ENCODE results near the gene SETX. TPM values are rescaled to one million over a fixed set of nuclear protein-coding genes. Genes with fewer than 3 reads are reported as not detected.
"Not testable (repeated sequence)": the region's sequence is repeated elsewhere in the genome, so short reads cannot be mapped to it uniquely, and the experiment has no call there.

The SETX gene
- total RNA-seq (2014; rRNA removed; shearing (Covaris generic)) = 21.9 and 31.3 TPM in 2 replicates

GRCh38 chr9:132354637-132355355, at the start of gene SETX:
TSS of gene SETX (minus strand) at chr9:132354986. CDS start at chr9:132349428, 5,558 bp downstream.
- peak; percentile 96 for DNase-seq (ENCODE audit: low read depth)

- DNase-seq (ENCODE audit: low read depth) = no peak
Observed at GRCh38 chr9:132404228-132404881, 49.6 kb upstream of the SETX start.

- DNase-seq (ENCODE audit: low read depth) = no peak
Observed at GRCh38 chr9:132401824-132402223, 47.0 kb upstream of the SETX start.

GRCh38 chr9:132395560-132395959, 40.8 kb upstream of the SETX start:
- no peak for DNase-seq (ENCODE audit: low read depth)

GRCh38 chr9:132391449-132391848, 36.7 kb upstream of the SETX start:
- DNase-seq (ENCODE audit: low read depth) = no peak

GRCh38 chr9:132390966-132391365, 36.2 kb upstream of the SETX start:
- no peak for DNase-seq (ENCODE audit: low read depth)

- DNase-seq (ENCODE audit: low read depth) = no peak
Observed at GRCh38 chr9:132387133-132387532, 32.3 kb upstream of the SETX start.

GRCh38 chr9:132384376-132384775, 29.6 kb upstream of the SETX start:
- DNase-seq (ENCODE audit: low read depth) = no peak

- DNase-seq (ENCODE audit: low read depth) = no peak
Observed at GRCh38 chr9:132383462-132383883, 28.7 kb upstream of the SETX start.

- no peak for DNase-seq (ENCODE audit: low read depth)
Observed at GRCh38 chr9:132381966-132382541, 27.3 kb upstream of the SETX start.

- DNase-seq (ENCODE audit: low read depth) = not testable (repeated sequence)
Observed at GRCh38 chr9:132378416-132378815, 23.6 kb upstream of the SETX start.

GRCh38 chr9:132377769-132378168, 23.0 kb upstream of the SETX start:
- not testable (repeated sequence) for DNase-seq (ENCODE audit: low read depth)

GRCh38 chr9:132372177-132373095, 17.6 kb upstream of the SETX start:
- DNase-seq (ENCODE audit: low read depth) = peak; percentile 77

GRCh38 chr9:132370592-132370991, 15.8 kb upstream of the SETX start:
- DNase-seq (ENCODE audit: low read depth) = no peak

- DNase-seq (ENCODE audit: low read depth) = no peak
Observed at GRCh38 chr9:132369421-132369820, 14.6 kb upstream of the SETX start.

- DNase-seq (ENCODE audit: low read depth) = no peak
Observed at GRCh38 chr9:132367613-132368313, 13.0 kb upstream of the SETX start.

GRCh38 chr9:132366481-132366880, 11.7 kb upstream of the SETX start:
- no peak for DNase-seq (ENCODE audit: low read depth)

GRCh38 chr9:132365986-132366385, 11.2 kb upstream of the SETX start:
- no peak for DNase-seq (ENCODE audit: low read depth)

- DNase-seq (ENCODE audit: low read depth) = no peak
Observed at GRCh38 chr9:132364068-132364467, 9.3 kb upstream of the SETX start.

- DNase-seq (ENCODE audit: low read depth) = no peak
Observed at GRCh38 chr9:132357764-132358163, 3.0 kb upstream of the SETX start.

- DNase-seq (ENCODE audit: low read depth) = no peak
Observed at GRCh38 chr9:132356324-132356924, 1.6 kb upstream of the SETX start.
